Measurements from ENCODE around the gene CACNG4. TPM values are rescaled to one million over a fixed set of nuclear protein-coding genes. Genes with fewer than 3 reads are reported as not detected.

The CACNG4 gene
- total RNA-seq, 1 experiment from 2014 or later = not detected

GRCh38 chr17:66929591-66929990 is 34.9 kb upstream of the CACNG4 start:
- TF ChIP-seq, protein P1, sequence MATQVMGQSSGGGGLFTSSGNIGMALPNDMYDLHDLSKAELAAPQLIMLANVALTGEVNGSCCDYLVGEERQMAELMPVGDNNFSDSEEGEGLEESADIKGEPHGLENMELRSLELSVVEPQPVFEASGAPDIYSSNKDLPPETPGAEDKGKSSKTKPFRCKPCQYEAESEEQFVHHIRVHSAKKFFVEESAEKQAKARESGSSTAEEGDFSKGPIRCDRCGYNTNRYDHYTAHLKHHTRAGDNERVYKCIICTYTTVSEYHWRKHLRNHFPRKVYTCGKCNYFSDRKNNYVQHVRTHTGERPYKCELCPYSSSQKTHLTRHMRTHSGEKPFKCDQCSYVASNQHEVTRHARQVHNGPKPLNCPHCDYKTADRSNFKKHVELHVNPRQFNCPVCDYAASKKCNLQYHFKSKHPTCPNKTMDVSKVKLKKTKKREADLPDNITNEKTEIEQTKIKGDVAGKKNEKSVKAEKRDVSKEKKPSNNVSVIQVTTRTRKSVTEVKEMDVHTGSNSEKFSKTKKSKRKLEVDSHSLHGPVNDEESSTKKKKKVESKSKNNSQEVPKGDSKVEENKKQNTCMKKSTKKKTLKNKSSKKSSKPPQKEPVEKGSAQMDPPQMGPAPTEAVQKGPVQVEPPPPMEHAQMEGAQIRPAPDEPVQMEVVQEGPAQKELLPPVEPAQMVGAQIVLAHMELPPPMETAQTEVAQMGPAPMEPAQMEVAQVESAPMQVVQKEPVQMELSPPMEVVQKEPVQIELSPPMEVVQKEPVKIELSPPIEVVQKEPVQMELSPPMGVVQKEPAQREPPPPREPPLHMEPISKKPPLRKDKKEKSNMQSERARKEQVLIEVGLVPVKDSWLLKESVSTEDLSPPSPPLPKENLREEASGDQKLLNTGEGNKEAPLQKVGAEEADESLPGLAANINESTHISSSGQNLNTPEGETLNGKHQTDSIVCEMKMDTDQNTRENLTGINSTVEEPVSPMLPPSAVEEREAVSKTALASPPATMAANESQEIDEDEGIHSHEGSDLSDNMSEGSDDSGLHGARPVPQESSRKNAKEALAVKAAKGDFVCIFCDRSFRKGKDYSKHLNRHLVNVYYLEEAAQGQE (IDR thresholded peaks at IDR 0.05; ENCODE audit: low read depth) = no peak
- no peak for TF ChIP-seq POLR2AphosphoS5 (IDR thresholded peaks at IDR 0.05; ENCODE audit: low read depth, low read length)
- TF ChIP-seq YY1 (IDR thresholded peaks at IDR 0.05; ENCODE audit: extremely low read depth, insufficient replicate concordance, low read depth, low read length) = no peak
- TF ChIP-seq RAD21 (IDR thresholded peaks at IDR 0.05; ENCODE audit: low read depth) = no peak
- TF ChIP-seq, protein P2, sequence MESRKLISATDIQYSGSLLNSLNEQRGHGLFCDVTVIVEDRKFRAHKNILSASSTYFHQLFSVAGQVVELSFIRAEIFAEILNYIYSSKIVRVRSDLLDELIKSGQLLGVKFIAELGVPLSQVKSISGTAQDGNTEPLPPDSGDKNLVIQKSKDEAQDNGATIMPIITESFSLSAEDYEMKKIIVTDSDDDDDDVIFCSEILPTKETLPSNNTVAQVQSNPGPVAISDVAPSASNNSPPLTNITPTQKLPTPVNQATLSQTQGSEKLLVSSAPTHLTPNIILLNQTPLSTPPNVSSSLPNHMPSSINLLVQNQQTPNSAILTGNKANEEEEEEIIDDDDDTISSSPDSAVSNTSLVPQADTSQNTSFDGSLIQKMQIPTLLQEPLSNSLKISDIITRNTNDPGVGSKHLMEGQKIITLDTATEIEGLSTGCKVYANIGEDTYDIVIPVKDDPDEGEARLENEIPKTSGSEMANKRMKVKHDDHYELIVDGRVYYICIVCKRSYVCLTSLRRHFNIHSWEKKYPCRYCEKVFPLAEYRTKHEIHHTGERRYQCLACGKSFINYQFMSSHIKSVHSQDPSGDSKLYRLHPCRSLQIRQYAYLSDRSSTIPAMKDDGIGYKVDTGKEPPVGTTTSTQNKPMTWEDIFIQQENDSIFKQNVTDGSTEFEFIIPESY (IDR thresholded peaks at IDR 0.05; ENCODE audit: extremely low read depth, insufficient replicate concordance, low read length) = no peak
- TF ChIP-seq CTCF (IDR thresholded peaks at IDR 0.05 in 2 of 3, conservative IDR thresholded peaks at IDR 0.05 in 1 of 3; ENCODE audit: borderline replicate concordance in 1 of 3, insufficient read depth in 1 of 3, low read depth in 2 of 3, low read length in 2 of 3) = no peak
- H3K9me2 ChIP-seq (ENCODE audit: insufficient read depth) = no peaks in the 10 kb centered on the region
- BruUV-seq (replicated peaks) = no TSS peak
- no peak overlapping the region for H2AFZ ChIP-seq (ENCODE audit: low read depth, low read length, poor library complexity, severe bottlenecking)
- peaks cover 4 to 11% of the 10 kb centered on the region in 2 experiments; a peak in 3 of 4 replicates for H3K4me1 ChIP-seq (ENCODE audit: control insufficient read depth in 1 of 2, insufficient read depth in 2 of 2, low read length in 2 of 2)
- H3K4me3 ChIP-seq (replicated peaks in 1 of 2; ENCODE audit: low read depth in 1 of 2, low read length in 2 of 2) = no peak overlapping the region
- H3K9ac ChIP-seq (ENCODE audit: low read length) = no peak overlapping the region
- intact Hi-C loops (cut with micrococcal nuclease) = no loop called here
- no peak overlapping the region for H3K27ac ChIP-seq (ENCODE audit: low read depth, low read length)
- no peaks in the 10 kb centered on the region for H3K79me2 ChIP-seq (ENCODE audit: insufficient read depth, low read length)
- ChIA-PET POLR2A (no interaction called here), RAD21 (ENCODE audit: low non-redundant PET in 1 of 2, low total read pairs in 2 of 2, uncharacterized antibody in 2 of 2, unreplicated experiment in 2 of 2) (no interaction called here), CTCF (no interaction called here)
- H3K27me3 ChIP-seq (ENCODE audit: insufficient read depth, low read length) = no peaks in the 10 kb centered on the region
- H3K36me3 ChIP-seq (ENCODE audit: control insufficient read depth in 1 of 2, insufficient read depth in 2 of 2, low read length in 2 of 2) = no peaks in the 10 kb centered on the region
- H4K20me1 ChIP-seq (ENCODE audit: insufficient read depth) = no peaks in the 10 kb centered on the region
- no peaks in the 10 kb centered on the region for H3K9me3 ChIP-seq (ENCODE audit: control insufficient read depth in 1 of 2, insufficient read depth in 1 of 2, low read depth in 1 of 2, low read length in 2 of 2)
- DNase-seq (ENCODE audit: low read depth, low spot score) = no peak
- no peak overlapping the region for H3K4me2 ChIP-seq (ENCODE audit: low read length)
- no peak for ATAC-seq

Data from HCT116 (cell line).